Endothelial cell of umbilical vein (primary cell): ENCODE data around the gene ZFYVE9. TPM values are rescaled to one million over a fixed set of nuclear protein-coding genes. Genes with fewer than 3 reads are reported as not detected.

Source experiments
- BruUV-seq: library from RNA; stranded (reverse); fragments of 400-500 nt; replicated peaks from 2 replicates; lab custom pipeline; 2021; lab: Mats Ljungman, UMichigan
- CTCF ChIA-PET: fragments of 300-600, 350-600 bp; sonication (Branson Sonifier 250); formaldehyde crosslinking; loops from one replicate; lab custom pipeline; 2021; ENCODE audit warnings: antibody characterized with exemption, inconsistent platforms; lab: Charles Lee
- POLR2A ChIA-PET: fragments of 300-600, 350-600 bp; sonication (Branson Sonifier 250); formaldehyde crosslinking; loops from one replicate; lab custom pipeline; 2021; ENCODE audit warnings: antibody characterized with exemption, inconsistent platforms; lab: Charles Lee
- DNase-seq: peaks from one replicate; pipeline ENCODE4 v3.0.0-alpha.2; 2011; ENCODE audit warnings: low read depth, low spot score
- FAIRE-seq: peaks from 2 replicates; lab custom pipeline; 2011; peaks lifted over from hg19 to GRCh38; lab: Jason Lieb, UNC
- H2AFZ ChIP-seq: 2 replicates; pipeline ENCODE4 v1.6.0; 2012; ENCODE audit warnings: low read depth, low read length, control low read depth, inconsistent platforms
- H3K27ac ChIP-seq: 2 replicates; pipeline ENCODE4 v1.5.1; 2011; ENCODE audit warnings: low read depth, mild to moderate bottlenecking, control low read depth, low read length, moderate library complexity; ENCODE audit not compliant: insufficient read depth
- H3K27me3 ChIP-seq, 2 experiments: 2 replicates each; pipeline versions ENCODE4 v1.6.0 to v1.6.1; 2011; ENCODE audit warnings: low read length in 2 of 2, mixed read lengths in 1 of 2; ENCODE audit not compliant: control insufficient read depth in 2 of 2, insufficient read depth in 2 of 2
- H3K36me3 ChIP-seq, 2 experiments: 2 replicates in 1 of 2; 3 replicates in 1 of 2; pipeline ENCODE4 v1.5.1; 2011; ENCODE audit warnings: low read length in 2 of 2, mild to moderate bottlenecking in 1 of 2, moderate library complexity in 1 of 2; ENCODE audit not compliant: control insufficient read depth in 2 of 2, insufficient read depth in 2 of 2; ENCODE audit errors: extremely low read depth in 1 of 2
- H3K4me1 ChIP-seq: 3 replicates; pipeline ENCODE4 v1.5.1; 2011; ENCODE audit warnings: mild to moderate bottlenecking, low read length; ENCODE audit not compliant: control insufficient read depth, insufficient read depth; ENCODE audit errors: extremely low read depth
- H3K4me2 ChIP-seq: 2 replicates; pipeline ENCODE4 v1.6.1; 2011; ENCODE audit warnings: low read length, control low read depth, mixed read lengths; ENCODE audit not compliant: insufficient read depth
- H3K4me3 ChIP-seq, 3 experiments: fragments of 200-600 bp in 1 of 3; sonication (generic), shearing (Covaris generic) in 1 of 3; replicated peaks in 1 of 3; 2 replicates each; pipeline ENCODE4 v1.5.1; 2011 to 2016; ENCODE audit warnings: control low read depth in 3 of 3, low read length in 3 of 3, mild to moderate bottlenecking in 2 of 3, inconsistent platforms in 1 of 3, low read depth in 1 of 3, moderate library complexity in 1 of 3; ENCODE audit not compliant: insufficient read depth in 1 of 3
- H3K79me2 ChIP-seq: 2 replicates; pipeline ENCODE4 v1.6.0; 2012; ENCODE audit warnings: low read length, inconsistent platforms; ENCODE audit not compliant: control insufficient read depth, insufficient read depth
- H3K9ac ChIP-seq: replicated peaks from 2 replicates; pipeline ENCODE3; 2011; ENCODE audit warnings: low read length, control low read depth; ENCODE audit not compliant: insufficient read depth; ENCODE audit errors: extremely low read depth
- H3K9me1 ChIP-seq: replicated peaks from 3 replicates; pipeline ENCODE4 v1.6.0; 2011; ENCODE audit warnings: mild to moderate bottlenecking, low read length; ENCODE audit not compliant: control insufficient read depth, insufficient read depth; ENCODE audit errors: extremely low read depth
- H3K9me3 ChIP-seq: replicated peaks from 2 replicates; pipeline ENCODE4 v1.5.1; 2012; ENCODE audit warnings: low read length, inconsistent platforms; ENCODE audit not compliant: control insufficient read depth, insufficient read depth
- H4K20me1 ChIP-seq: replicated peaks from 2 replicates; pipeline ENCODE3; 2011; ENCODE audit warnings: mild to moderate bottlenecking, low read length; ENCODE audit not compliant: control insufficient read depth, insufficient read depth; ENCODE audit errors: extremely low read depth
- EZH2 ChIP-seq: IDR thresholded peaks from 2 replicates; pipeline ENCODE4 v1.6.1; 2012; ENCODE audit warnings: borderline replicate concordance, low read depth, mild to moderate bottlenecking, moderate library complexity, low read length, inconsistent platforms; ENCODE audit not compliant: severe bottlenecking
- FOS ChIP-seq: IDR thresholded peaks from 2 replicates; pipeline ENCODE4 v1.6.1; 2011; ENCODE audit warnings: mild to moderate bottlenecking, low read length, moderate library complexity, borderline replicate concordance; ENCODE audit not compliant: insufficient read depth
- GATA2 ChIP-seq: IDR thresholded peaks from 2 replicates; pipeline ENCODE4 v1.7.0; 2011; ENCODE audit warnings: low read depth, mild to moderate bottlenecking, moderate library complexity, mixed read lengths, low read length; ENCODE audit not compliant: insufficient read length, insufficient read depth
- JUN ChIP-seq: IDR thresholded peaks from 2 replicates; pipeline ENCODE4 v1.6.1; 2011; ENCODE audit warnings: borderline replicate concordance, low read depth; ENCODE audit not compliant: insufficient read length, insufficient read depth
- MYC ChIP-seq: IDR thresholded peaks from one replicate; pipeline ENCODE4 v1.6.1; 2011; ENCODE audit warnings: mild to moderate bottlenecking, low read depth, low read length
- POLR2A ChIP-seq: IDR thresholded peaks from 2 replicates; pipeline ENCODE4 v1.6.1; 2012; ENCODE audit warnings: low read depth, mild to moderate bottlenecking, control low read depth, low read length
- POLR2AphosphoS5 ChIP-seq: IDR thresholded peaks from 2 replicates; pipeline ENCODE4 v1.6.1; 2012; ENCODE audit warnings: low read depth, mild to moderate bottlenecking, control low read depth, low read length, moderate library complexity; ENCODE audit not compliant: insufficient read depth
- dilution Hi-C: fragments of 300-500 bp; cut with MboI; formaldehyde crosslinking; loops from one replicate; pipeline ENCODE4 v1.15.0; 2019; ENCODE audit warnings: low sequenced_read_pairs; ENCODE audit not compliant: extremely low pct_ligation_motif_present
- intact Hi-C: fragments of 100-400 bp; cut with micrococcal nuclease; formaldehyde crosslinking; loops from one replicate; pipeline ENCODE4 v1.10.0; 2022
- polyA plus RNA-seq, 4 experiments: library from polyadenylated mRNA; depleted of rRNA in 3 of 4; stranded (reverse) in 3 of 4; unstranded in 1 of 4; fragments of >200 nt; gene quantifications; 2 replicates each; pipeline versions ENCODE4 v1.2.1 to v1.2.3, GENCODE V29; 2011 to 2012; ENCODE audit warnings: missing spikeins in 1 of 4
- total RNA-seq: library from RNA; stranded (reverse); gene quantifications from 2 replicates; pipeline ENCODE4 v1.2.3, GENCODE V29; 2021
- TF ChIP-seq, protein P1 (sequence below), 2 donors: IDR thresholded peaks; 1 replicate in 1 of 2; 2 replicates in 1 of 2; pipeline ENCODE4 v1.5.1; 2011; ENCODE audit warnings: low read length in 2 of 2, mild to moderate bottlenecking in 2 of 2, moderate library complexity in 2 of 2, control low read depth in 1 of 2, inconsistent platforms in 1 of 2, low read depth in 1 of 2; ENCODE audit not compliant: insufficient read depth in 1 of 2; ENCODE audit errors: extremely low read depth in 1 of 2
- TF ChIP-seq, protein P2 (sequence below): IDR thresholded peaks from 2 replicates; pipeline ENCODE4 v1.6.1; 2011; ENCODE audit not compliant: insufficient read depth, insufficient read length

The ZFYVE9 gene
- total and polyA plus RNA-seq, 2 donors (not counting 3 experiments of a cell fraction or from before 2014, with no cell fraction given): 4.1 to 16.8 TPM

DNA sequence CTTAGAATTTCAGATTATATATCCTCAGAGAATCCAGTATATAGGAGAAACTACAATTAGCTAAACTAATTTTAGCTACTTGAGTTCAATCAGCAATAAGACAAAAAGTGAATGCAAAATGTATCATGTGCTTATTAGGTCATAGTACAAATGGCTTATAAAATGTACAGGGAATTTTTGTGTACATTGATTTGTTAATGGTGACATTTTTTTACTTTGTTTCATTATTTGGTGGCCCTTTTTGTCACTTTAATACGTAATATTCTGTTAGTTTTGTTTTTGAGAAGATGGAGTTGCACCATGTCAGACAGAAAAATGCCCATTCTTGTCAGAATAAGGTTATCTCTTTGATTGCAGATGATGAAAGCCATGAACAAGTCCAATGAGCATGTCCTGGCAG is 190.5 kb downstream of the ZFYVE9 start:
- POLR2A ChIA-PET: no interaction called here

More for the DNA sequence above, 190.5 kb downstream of the ZFYVE9 start:
- no peak overlapping the region for H3K4me2 ChIP-seq
- H3K9ac ChIP-seq: no peak overlapping the region
- no peaks in the 10 kb centered on the region for H4K20me1 ChIP-seq
- no TSS peak for BruUV-seq
- CTCF ChIA-PET: interaction anchor here (3.2 kb wide), 1 partner anchor 205 kb away, joined by 19 read pairs; no protein-coding TSS in a partner anchor
- H3K4me3 ChIP-seq: no peak overlapping the region
- DNase-seq (no peak), FAIRE-seq (no peak)
- no peaks in the 10 kb centered on the region for H3K9me3 ChIP-seq
- H2AFZ ChIP-seq: no peak overlapping the region
- dilution Hi-C loops: no loop called here
- H3K4me1 ChIP-seq: no peaks in the 10 kb centered on the region
- no peaks in the 10 kb centered on the region for H3K36me3 ChIP-seq
- H3K27me3 ChIP-seq: no peaks in the 10 kb centered on the region
- no peaks in the 10 kb centered on the region for H3K79me2 ChIP-seq
- no peak overlapping the region for H3K27ac ChIP-seq
- intact Hi-C loops: no loop called here
- no peaks in the 10 kb centered on the region for H3K9me1 ChIP-seq
- no peak for TF ChIP-seq POLR2AphosphoS5
- TF ChIP-seq POLR2A: no peak
- no peak for TF ChIP-seq JUN
- TF ChIP-seq FOS: no peak
- TF ChIP-seq, protein P1, sequence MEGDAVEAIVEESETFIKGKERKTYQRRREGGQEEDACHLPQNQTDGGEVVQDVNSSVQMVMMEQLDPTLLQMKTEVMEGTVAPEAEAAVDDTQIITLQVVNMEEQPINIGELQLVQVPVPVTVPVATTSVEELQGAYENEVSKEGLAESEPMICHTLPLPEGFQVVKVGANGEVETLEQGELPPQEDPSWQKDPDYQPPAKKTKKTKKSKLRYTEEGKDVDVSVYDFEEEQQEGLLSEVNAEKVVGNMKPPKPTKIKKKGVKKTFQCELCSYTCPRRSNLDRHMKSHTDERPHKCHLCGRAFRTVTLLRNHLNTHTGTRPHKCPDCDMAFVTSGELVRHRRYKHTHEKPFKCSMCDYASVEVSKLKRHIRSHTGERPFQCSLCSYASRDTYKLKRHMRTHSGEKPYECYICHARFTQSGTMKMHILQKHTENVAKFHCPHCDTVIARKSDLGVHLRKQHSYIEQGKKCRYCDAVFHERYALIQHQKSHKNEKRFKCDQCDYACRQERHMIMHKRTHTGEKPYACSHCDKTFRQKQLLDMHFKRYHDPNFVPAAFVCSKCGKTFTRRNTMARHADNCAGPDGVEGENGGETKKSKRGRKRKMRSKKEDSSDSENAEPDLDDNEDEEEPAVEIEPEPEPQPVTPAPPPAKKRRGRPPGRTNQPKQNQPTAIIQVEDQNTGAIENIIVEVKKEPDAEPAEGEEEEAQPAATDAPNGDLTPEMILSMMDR (IDR thresholded peaks at IDR 0.05; ENCODE audit: extremely low read depth in 1 of 2, insufficient read depth in 1 of 2, low read depth in 1 of 2, low read length in 2 of 2): no peak
- TF ChIP-seq, protein P2, sequence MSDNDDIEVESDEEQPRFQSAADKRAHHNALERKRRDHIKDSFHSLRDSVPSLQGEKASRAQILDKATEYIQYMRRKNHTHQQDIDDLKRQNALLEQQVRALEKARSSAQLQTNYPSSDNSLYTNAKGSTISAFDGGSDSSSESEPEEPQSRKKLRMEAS: no peak
- TF ChIP-seq GATA2: no peak
- TF ChIP-seq EZH2: no peak
- no peak for TF ChIP-seq MYC
